ENCODE measurements around the gene CD244.
"Not testable (repeated sequence)": the region's sequence is repeated elsewhere in the genome, so short reads cannot be mapped to it uniquely, and the experiment has no call there.

CD244 gene, protein sequence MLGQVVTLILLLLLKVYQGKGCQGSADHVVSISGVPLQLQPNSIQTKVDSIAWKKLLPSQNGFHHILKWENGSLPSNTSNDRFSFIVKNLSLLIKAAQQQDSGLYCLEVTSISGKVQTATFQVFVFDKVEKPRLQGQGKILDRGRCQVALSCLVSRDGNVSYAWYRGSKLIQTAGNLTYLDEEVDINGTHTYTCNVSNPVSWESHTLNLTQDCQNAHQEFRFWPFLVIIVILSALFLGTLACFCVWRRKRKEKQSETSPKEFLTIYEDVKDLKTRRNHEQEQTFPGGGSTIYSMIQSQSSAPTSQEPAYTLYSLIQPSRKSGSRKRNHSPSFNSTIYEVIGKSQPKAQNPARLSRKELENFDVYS

DNA sequence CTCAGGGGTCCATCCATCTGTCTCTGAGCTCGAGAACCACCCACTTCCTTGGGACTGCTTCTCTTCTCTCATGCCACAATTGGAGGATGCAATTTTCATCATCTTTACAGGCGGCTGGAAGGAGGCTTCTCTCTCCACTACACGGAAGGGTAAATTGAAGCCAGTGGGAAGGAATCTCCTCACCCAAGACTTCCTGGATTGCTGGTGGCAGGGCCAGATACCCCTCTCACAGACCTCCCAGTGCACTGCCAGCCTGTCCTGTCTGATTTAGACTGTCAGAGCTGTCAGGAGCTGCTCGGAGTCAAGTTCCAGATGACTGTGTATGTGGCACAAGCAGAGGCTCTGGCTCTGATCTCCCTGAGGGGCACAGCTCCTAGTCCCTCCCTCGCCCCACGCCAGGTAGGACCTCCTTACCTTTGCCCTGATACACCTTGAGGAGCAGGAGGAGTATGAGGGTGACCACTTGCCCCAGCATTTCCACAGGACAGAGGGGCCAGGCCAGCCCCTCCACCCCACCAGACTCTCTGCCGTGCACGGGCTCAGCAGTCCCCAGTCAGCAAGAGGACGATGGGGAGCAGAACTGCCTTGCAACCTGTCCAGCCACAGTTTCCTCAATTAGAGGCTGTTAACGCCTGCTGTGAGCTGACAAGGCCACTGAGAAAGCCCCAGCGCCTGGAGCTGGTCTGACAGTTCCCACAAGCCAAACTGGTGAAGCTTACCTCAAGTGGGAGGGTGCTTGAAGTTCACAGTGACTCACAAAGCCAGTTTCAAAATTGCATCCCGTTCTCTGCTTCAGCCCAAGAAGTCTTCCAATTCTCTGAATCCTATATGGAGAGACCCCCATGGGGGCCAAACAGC lies at the start of gene CD244:
CD244 (minus strand) TSS at position 685 of the 858 bp plus-strand sequence; CDS start at position 475, 210 bp downstream.
- DNase-seq (ENCODE audit: low spot score): peak; percentile 55

DNA sequence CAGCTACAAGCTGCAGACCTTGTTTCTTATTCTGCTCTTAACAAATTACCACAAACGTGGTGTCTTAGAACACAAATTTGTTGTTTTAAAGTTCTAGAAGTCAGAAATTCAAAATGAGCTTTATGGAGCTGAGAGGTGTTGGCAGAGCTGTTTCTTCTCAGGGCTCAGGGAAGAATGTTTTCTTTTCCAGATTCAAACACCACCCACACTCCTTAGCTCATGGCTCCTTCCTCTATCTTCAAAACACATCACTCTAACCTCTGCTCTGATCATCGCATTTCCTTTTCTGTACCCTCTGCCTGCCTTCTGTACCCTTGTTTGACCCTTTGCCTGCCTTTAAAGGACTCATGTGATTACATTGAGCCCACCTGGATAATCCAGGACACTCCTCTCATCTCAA lies 49.2 kb upstream of the CD244 start:
- no peak for DNase-seq (ENCODE audit: low spot score)

DNA sequence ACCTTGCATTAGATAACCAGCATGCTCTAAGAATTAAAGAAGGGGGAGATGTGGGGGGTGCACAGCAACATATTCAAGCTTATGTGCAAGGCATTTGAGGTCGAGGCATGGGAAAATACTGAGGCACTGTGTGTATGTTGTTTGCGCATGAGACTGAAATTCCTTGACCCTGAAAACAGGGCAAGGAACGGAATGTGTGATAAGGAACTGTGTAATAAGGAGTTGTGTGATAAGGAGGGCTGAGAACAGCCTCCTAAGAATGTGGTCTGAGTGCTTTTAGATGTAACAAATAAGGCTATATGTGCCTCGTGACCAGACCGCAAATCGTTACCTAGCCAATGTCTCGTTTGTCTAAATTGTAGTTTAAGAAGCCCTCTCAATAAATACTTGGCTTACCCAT lies 48.8 kb upstream of the CD244 start:
- DNase-seq (ENCODE audit: low spot score): no peak

DNA sequence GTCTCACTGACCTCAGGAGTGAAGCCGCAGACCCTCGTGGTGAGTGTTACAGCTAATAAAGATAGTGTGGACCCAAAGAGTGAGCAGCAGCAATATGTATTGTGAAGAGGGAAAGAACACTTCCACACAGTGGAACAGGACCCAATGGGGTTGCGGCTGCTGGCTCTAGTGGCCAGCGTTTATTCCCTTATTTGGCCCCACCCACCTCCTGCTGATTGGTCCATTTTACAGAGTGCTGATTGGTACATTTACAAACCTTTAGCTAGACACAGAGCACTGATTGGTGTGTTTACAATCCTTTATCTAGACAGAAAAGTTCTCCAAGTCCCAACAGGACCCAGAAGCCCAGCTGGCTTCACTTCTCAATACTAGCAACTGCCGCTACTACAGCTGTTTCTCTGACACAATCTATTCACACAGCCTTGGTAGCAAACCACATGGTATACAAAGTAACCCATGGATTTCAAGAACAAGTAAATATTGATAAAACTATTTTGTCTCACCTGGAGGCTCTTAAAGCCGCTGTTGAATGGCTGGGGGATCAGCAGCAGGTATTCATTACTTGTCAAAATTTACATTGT lies 47.6 kb upstream of the CD244 start:
- DNase-seq (ENCODE audit: low spot score): no peak

DNA sequence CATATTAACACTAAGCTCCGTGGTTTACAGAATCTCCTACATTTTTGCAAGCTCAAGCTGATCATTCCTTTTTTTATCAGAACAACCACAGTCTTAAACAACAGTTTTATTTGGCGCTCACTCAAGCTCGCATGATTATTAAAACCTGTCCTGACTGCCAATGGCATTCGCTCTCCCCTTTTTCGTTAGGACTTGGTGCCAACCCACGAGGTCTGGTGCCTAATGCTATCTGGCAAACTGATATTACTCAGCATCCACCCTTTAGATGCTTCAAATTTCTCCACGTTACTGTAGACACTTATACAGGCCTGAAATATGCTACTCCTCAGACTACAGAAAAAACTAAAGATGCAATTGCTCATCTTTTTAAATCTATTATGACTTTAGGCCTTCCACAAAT lies 45.3 kb upstream of the CD244 start:
- no peak for DNase-seq (ENCODE audit: low spot score)

DNA sequence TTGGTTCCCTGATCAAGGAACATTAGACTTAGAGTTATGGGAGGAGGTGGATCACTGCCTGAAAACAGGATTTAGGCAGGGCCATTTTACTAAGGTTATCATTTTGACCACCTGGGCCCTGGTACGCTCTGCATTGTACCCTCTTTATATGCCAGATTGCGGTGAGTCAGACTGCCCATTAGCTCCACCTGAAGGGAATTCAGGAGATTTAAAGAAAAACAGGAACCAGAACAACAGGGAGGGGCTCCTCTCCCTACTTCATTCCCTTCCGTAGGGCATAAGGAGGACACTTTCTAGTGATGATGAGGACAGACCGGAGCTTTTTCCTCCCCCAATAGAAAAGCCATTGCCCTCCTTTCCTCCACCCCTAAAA lies 42.9 kb upstream of the CD244 start:
- no peak for DNase-seq (ENCODE audit: low spot score)

DNA sequence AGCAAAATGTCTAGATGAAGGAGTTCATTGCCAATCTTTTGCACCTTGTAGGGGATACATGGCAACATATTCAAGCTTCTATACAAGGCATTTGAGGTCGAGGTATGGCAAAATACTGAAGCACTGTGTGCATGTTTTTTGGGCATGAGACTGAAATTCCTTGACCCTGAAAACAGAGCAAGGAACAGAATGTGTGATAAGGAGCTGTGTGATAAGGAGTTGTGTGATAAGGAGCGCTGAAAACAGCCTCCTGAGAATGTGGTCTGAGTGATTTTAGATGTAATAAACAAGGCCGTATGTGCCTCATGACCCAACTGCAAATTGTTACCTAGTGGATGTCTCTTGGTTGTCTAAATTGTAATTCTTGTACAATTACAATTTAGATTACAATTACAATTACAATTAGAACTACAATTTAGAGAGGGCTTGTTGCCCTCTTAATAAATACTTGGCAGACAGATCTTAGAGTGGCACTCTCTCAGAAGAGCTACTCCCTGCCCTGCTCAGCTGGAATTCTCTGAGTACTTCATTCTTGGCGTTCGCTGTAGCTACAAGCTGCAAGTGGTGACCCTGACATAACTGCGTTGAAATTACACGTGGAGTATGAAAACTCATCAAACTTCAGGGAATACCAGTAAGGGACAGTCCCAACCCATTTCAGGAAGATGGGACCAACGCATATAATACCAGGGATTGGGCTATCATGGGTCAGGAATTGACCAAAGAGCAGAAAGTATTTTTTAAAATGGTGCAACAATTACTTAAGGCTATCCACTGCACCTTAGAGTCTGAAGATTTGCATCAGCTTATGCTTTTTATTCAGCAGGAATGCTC lies 42.3 kb upstream of the CD244 start:
- DNase-seq (ENCODE audit: low spot score): no peak

DNA sequence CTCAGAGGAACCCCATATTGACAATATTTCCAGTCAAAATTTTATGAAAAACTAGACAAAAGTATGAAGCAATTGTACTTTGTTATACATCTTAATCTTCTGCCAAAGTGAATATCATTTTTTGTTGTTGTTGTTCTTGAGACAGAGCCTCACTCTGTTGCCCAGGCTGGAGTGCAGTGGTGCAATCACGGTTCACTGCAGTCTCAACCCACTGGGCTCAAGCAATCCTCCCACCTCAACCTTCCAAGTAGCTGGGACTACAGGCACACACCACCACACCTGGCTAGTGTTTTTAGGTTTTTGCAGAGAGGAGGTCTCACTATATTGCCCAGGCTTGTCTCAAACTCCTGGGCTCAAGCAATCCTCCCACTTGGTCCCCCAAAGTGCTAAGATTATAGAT lies 39.6 kb upstream of the CD244 start:
- not testable (repeated sequence) for DNase-seq (ENCODE audit: low spot score)

DNA sequence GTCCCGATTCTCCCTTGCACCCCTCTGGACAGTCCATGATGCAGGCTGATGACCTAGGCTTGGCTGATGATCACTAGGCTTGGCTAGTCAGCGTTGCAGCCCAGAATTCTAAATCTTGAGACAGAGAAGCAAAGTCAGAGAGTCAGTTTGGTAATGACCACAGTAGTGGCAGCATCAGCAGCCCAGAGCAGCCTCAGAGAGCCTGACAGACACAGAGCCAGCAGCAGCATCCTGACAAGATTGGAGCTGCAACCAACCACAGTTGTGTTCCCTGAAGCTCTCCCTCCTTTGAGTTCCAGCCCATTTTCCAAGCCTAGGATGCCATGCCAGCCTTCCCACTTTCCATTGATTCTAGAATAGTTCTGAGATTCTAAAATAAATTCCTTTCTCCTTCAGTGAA lies 39.1 kb upstream of the CD244 start:
- no peak for DNase-seq (ENCODE audit: low spot score)

DNA sequence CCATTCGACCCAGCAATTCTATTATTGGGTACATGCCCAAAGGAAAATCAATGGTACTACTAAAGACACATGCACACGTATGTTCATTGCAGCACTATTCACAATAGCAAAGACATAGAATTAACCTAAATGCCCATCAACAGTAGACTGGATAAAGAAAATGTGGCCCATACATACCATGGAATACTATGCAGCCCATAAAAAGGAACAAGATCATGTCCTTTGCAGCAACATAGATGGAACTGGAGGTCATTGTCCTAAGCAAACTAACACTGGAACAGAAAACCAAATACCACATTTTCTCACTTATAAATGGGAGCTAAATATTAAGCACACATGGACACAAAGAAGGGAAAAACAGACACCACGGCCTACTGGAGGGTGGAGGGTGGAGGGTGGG lies 38.0 kb upstream of the CD244 start:
- DNase-seq (ENCODE audit: low spot score): not testable (repeated sequence)

DNA sequence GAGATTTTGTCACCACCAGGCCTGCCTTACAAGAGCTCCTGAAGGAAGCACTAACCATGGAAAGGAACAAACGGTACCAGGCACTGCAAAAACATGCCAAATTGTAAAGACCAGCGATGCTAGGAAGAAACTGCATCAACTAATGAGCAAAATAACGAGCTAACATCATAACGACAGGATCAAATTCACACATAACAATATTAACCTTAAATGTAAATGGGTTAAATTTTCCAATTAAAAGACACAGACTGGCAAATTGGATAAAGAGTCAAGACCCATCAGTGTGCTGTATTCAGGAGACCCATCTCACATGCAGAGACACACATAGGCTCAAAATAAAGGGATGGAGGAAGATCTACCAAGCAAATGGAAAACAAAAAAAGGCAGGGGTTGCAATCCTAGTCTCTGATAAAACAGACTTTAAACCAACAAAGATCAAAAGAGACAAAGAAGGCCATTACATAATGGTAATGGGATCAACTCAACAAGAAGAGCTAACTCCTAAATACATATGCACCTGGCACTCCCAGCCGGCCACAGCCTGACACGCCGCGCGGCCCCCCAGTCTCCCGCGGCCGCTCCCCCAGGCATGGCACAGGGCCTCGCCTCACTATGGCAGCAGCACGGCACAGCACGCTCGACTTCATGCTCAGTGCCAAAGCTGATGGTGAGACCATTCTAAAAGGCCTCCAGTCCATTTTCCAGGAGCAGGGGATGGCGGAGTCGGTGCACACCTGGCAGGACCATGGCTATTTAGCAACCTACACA lies 31.9 kb upstream of the CD244 start:
- not testable (repeated sequence) for DNase-seq (ENCODE audit: low spot score)

DNA sequence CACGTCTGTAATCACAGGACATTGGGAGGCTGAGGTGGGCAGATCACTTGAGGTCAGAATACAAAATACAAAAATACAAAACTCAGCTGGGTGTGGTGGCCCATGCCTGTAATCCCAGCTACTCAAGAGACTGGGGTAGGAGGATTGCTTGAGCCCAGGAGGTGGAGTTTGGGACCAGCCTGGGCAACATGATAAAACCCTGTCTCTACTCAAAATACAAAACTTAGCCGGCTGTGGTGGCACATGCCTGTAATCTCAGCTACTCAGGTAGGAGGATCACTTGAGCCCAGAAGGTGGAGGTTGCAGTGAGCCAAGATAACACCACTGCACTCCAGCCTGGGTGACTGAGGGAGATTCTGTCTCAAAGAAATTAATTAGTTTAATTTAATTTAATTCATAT lies 28.8 kb upstream of the CD244 start:
- DNase-seq (ENCODE audit: low spot score): no peak

DNA sequence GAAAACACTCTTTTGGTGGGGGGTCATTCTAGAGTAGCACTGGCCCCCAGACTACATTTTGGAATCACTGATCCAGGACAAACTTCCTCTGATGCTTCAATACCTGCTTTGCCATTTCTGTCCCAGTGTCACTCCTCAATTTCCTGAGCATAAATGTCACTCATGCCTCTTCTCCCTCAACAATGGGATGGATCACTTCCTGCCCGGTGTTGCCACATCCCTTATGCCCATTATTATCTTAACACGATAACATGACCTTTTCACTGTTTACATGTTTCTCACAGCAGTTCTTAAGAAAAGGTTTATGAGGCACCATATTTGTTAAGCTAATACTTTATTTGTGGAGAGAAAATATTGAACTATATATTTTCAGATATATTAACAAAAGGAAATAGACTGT lies 26.2 kb upstream of the CD244 start:
- DNase-seq (ENCODE audit: low spot score): no peak

DNA sequence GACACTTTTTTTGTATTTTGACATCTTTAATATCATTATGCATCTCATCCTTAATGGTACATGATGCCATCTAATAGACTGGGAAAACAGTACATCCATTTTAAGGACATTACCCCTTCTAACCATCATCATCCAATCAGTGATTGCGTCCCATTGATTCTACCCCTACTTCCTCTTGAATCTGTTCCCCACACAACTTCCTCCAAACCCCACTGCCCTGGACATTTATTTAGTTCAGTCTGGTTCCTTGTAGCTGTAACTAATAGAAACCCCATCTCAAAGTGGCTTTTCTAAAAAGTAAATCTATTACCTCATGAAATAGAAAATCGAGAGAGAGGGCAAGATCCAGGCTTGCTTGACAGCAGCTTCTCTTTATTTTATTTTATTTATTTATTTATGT lies 24.4 kb upstream of the CD244 start:
- no peak for DNase-seq (ENCODE audit: low spot score)

DNA sequence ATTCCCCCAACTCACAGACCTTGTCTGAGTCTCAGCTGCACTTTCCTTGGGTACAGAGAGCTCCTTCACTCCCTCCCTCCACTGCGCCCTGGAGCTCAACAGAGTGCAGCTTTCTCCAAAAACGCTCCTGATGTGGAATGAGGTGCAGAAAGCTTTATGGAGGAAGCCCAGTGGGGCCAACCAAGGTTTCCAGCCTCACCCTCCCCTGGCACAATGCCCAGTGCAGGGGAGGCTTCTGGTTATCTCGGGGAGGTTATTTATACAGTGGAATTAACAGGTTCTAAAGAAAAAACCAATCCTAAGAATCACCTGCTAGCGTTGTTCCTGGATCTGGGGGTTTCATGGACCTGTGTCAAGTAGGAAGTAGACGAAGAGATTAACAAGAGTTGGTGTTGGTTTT lies 22.4 kb upstream of the CD244 start, which contains the start of gene ITLN1:
ITLN1 (minus strand) TSS at position 139 of the 400 bp plus-strand sequence. CDS start 303 bp downstream, outside the sequence.
- DNase-seq (ENCODE audit: low spot score): no peak

DNA sequence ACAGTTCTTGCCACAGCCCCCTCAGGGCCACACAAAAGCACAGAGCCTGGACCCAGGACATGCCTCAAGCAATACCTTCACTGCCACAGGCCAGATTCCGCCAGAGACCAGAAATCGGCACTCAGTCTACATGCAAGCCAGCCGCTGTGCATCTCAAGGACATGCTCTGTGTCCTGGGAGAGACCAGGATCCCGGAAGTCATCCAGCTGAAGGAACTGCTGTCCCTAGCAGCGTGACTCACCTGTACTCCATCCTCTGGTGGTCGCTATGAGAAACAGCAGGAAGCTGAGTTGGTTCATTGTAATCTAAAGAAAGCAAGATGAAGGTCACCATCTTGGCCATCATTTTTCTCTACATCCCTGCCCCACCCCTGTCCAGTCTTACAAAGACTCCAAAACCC lies 21.9 kb upstream of the CD244 start:
- DNase-seq (ENCODE audit: low spot score): no peak

DNA sequence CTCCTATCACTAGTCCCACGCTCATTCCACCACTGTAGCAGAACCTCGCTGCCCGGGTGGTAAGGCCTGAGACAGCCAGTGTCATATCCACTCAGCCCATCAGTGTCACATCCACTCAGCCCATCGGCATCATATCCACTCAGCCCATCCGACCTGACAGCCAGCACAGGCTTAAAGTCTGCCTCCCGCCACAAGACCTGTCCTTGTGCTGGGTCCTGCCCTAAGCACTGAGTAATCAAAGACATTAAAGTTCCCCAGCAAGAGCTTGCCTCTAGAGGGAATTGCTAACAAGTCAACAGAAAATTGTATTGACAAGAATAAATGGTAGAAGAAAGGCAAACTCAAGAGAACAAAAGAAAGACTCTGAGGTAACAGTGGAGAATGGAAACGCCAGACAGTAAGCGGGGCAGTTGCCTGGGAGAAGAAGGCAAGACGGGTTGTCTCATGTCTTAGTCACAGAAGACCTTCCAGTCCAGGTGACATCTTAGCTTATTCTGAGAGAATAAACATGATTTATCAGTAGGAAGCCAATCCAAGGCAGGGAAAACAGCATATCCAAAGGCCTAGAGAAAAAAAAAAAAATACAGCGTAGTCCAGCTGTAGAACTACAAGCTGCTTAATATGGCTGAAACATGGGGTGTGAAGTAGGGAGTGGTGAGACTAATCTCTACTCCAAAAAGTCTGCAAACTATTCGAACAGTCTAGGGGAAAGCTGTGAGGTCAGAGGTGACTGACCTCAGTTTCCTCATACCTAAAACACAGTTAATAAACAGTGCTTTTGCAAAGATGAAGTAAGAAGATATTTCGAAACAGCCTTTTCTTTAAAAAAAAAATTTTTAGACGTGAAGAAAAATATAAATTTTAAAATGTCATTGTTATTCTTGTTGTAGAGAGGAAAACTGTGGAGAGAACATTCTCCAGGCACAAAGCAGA lies 21.2 kb upstream of the CD244 start:
- DNase-seq (ENCODE audit: low spot score): no peak

DNA sequence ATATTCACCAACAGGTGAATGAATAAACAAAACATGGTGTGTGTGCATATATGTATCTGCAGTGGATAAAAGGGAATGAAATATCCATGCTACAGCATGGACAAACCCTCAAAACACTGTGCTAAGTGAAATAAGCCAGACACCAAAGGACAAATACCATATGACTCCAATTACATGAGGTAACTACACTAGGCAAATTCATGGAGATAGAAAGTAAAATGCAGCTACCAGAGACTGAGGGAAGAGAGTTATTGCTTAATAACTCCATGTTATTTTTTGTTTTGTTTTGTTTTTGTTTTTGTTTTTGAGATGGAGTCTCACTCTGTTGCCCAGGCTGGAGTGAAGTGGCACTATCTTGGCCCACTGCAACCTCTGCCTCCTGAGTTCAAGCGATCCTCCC lies 19.9 kb upstream of the CD244 start:
- DNase-seq (ENCODE audit: low spot score): no peak

DNA sequence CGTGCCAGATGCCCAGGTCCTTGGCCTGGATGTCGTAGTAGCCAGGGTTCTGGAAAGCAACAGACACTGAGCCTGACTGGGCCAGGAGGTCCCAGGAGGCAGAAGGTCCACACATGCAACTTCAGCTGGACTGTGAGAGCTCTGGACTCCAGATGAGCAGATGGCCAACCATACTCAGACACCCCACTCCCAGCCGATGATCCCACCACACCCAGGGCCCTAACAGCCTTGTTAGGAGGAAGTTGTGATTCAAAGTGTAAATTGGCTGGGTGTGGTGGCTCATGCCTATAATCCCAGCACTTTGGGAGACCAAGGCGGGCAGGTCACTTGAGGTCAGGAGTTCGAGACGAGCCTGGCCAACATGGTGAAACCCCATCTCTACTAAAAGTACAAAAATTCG lies 18.6 kb upstream of the CD244 start:
- DNase-seq (ENCODE audit: low spot score): not testable (repeated sequence)

DNA sequence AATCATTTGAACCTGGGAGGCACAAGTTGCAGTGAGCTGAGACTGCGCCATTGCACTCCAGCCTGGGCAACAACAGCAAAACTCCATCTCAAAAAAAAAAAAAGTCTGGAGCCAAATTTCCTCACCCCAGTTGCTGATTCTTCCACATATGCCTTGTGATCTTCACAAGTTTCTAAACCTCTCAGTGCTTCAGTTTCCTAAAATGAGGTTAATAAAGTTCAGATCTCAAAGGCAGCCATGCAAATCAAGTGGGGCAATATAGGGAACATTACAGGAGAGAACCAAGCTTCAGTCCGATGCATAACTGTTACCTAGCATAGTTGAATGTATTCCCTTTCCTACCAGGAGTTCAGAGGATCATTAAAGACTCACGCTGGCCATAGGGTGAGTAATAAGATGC lies 17.5 kb upstream of the CD244 start:
- DNase-seq (ENCODE audit: low spot score): no peak
